Measurements from ENCODE around the gene CAMK2B.

CAMK2B gene

DNA sequence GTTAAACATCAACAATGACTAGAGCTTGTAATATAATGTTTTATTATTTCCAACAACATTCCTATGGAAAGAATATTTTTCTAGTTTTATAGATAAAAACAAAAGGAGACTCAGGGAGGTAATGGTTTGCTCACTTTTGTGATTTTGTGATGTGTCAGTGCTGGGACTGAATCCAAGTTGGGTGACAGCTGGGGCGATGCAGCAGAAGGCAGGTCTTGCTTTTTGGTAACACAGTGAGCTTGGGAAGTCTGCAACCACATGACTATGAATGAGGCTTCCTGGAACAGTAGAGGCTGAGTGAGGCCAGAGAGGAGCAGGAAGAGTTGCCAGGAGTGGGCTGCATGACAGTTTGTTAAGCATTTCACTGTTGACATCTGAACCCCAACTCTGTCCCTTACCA lies 129.5 kb downstream of the CAMK2B start:
- Histone ChIP-seq H3K27me3 (ENCODE audit: low read length) (no peaks in the 10 kb centered on the region), H3K79me2 (ENCODE audit: insufficient read depth, low read length) (peaks cover under 1% of the 10 kb centered on the region; the same call in 1 of the 2 replicates), H4K20me1 (ENCODE audit: low read depth, low read length) (no peaks in the 10 kb centered on the region)

GRCh38 chr7:44194562-44195145 lies 130.7 kb downstream of the CAMK2B start:
- Histone ChIP-seq H3K79me2 (ENCODE audit: insufficient read depth, low read length) (no peaks in the 10 kb centered on the region), H3K9ac (ENCODE audit: low read length) (no peak overlapping the region), H3K9me3 (ENCODE audit: insufficient read depth, low read length) (no peaks in the 10 kb centered on the region), H3K27ac (ENCODE audit: low read depth, low read length) (no peak overlapping the region), H3K27me3 (ENCODE audit: low read length) (no peaks in the 10 kb centered on the region), H4K20me1 (ENCODE audit: low read depth, low read length) (no peaks in the 10 kb centered on the region), H3K4me3 (ENCODE audit: insufficient read depth, low read length, poor library complexity, severe bottlenecking) (no peak overlapping the region), H3K9me2 (replicated peaks; ENCODE audit: insufficient read depth, low read length) (no peaks in the 10 kb centered on the region), H3K4me2 (ENCODE audit: low read depth, low read length, poor library complexity, severe bottlenecking) (no peak overlapping the region), H3K36me3 (ENCODE audit: low read length) (no peaks in the 10 kb centered on the region), H3F3A (ENCODE audit: insufficient read depth) (no peaks in the 10 kb centered on the region), H2AFZ (ENCODE audit: low read depth, low read length, severe bottlenecking) (no peak overlapping the region)
- no peak for TF ChIP-seq EZH2phosphoT487 (conservative IDR thresholded peaks at IDR 0.05; ENCODE audit: low read length)
- TF ChIP-seq, protein P1, sequence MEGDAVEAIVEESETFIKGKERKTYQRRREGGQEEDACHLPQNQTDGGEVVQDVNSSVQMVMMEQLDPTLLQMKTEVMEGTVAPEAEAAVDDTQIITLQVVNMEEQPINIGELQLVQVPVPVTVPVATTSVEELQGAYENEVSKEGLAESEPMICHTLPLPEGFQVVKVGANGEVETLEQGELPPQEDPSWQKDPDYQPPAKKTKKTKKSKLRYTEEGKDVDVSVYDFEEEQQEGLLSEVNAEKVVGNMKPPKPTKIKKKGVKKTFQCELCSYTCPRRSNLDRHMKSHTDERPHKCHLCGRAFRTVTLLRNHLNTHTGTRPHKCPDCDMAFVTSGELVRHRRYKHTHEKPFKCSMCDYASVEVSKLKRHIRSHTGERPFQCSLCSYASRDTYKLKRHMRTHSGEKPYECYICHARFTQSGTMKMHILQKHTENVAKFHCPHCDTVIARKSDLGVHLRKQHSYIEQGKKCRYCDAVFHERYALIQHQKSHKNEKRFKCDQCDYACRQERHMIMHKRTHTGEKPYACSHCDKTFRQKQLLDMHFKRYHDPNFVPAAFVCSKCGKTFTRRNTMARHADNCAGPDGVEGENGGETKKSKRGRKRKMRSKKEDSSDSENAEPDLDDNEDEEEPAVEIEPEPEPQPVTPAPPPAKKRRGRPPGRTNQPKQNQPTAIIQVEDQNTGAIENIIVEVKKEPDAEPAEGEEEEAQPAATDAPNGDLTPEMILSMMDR (IDR thresholded peaks at IDR 0.05; ENCODE audit: insufficient read depth, low read length, poor library complexity, severe bottlenecking) = no peak

More for the DNA sequence above, 129.5 kb downstream of the CAMK2B start:
- no peaks in the 10 kb centered on the region for H3K36me3 ChIP-seq (ENCODE audit: low read length)
- H3K4me2 ChIP-seq (ENCODE audit: low read depth, low read length, poor library complexity, severe bottlenecking) = no peak overlapping the region
- no peaks in the 10 kb centered on the region for H3F3A ChIP-seq (ENCODE audit: insufficient read depth)
- TF ChIP-seq, protein P1 (IDR thresholded peaks at IDR 0.05; ENCODE audit: insufficient read depth, low read length, poor library complexity, severe bottlenecking) = no peak
- TF ChIP-seq EZH2phosphoT487 (conservative IDR thresholded peaks at IDR 0.05; ENCODE audit: low read length) = no peak
- no peaks in the 10 kb centered on the region for H3K9me3 ChIP-seq (ENCODE audit: insufficient read depth, low read length)
- H3K9me2 ChIP-seq (replicated peaks; ENCODE audit: insufficient read depth, low read length) = no peaks in the 10 kb centered on the region
- H3K9ac ChIP-seq (ENCODE audit: low read length) = no peak overlapping the region
- H3K4me3 ChIP-seq (ENCODE audit: insufficient read depth, low read length, poor library complexity, severe bottlenecking) = no peak overlapping the region
- H2AFZ ChIP-seq (ENCODE audit: low read depth, low read length, severe bottlenecking) = no peak overlapping the region
- no peak overlapping the region for H3K27ac ChIP-seq (ENCODE audit: low read depth, low read length)

DNA sequence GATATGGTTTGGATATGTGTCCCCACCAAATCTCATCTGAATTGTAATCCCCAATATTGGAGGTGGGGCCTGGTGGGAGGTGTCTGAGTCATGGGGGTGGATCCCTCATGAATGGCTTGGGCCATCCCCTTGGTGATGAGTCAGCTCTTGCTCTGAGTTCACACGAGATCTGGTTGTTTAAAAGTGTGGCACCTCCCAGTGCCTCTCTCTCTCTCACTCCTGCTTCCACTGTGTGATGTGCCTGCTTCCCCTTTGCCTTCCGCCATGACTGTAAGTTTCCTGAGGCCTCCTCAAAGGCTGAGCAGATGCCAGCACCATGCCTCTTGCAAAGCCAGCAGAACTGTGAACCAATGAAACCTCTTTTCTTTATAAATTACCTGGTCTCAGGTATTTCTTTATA lies 131.3 kb downstream of the CAMK2B start:
- Histone ChIP-seq H3K9me2 (replicated peaks; ENCODE audit: insufficient read depth, low read length) (no peaks in the 10 kb centered on the region), H3K9ac (ENCODE audit: low read length) (no peak overlapping the region), H3K9me3 (ENCODE audit: insufficient read depth, low read length) (no peaks in the 10 kb centered on the region), H3K27me3 (ENCODE audit: low read length) (no peaks in the 10 kb centered on the region), H3K27ac (ENCODE audit: low read depth, low read length) (no peak overlapping the region), H2AFZ (ENCODE audit: low read depth, low read length, severe bottlenecking) (no peak overlapping the region), H3K36me3 (ENCODE audit: low read length) (no peaks in the 10 kb centered on the region), H3F3A (ENCODE audit: insufficient read depth) (no peaks in the 10 kb centered on the region), H3K79me2 (ENCODE audit: insufficient read depth, low read length) (no peaks in the 10 kb centered on the region), H3K4me3 (ENCODE audit: insufficient read depth, low read length, poor library complexity, severe bottlenecking) (no peak overlapping the region), H4K20me1 (ENCODE audit: low read depth, low read length) (no peaks in the 10 kb centered on the region), H3K4me2 (ENCODE audit: low read depth, low read length, poor library complexity, severe bottlenecking) (no peak overlapping the region)
- no peak for TF ChIP-seq EZH2phosphoT487 (conservative IDR thresholded peaks at IDR 0.05; ENCODE audit: low read length)
- TF ChIP-seq, protein P1 (IDR thresholded peaks at IDR 0.05; ENCODE audit: insufficient read depth, low read length, poor library complexity, severe bottlenecking) = no peak
